Ovary (tissue), 3 donors: ENCODE data around the gene GALK2.

Experiments
- EP300 ChIP-seq: sonication (generic); formaldehyde crosslinking; IDR thresholded peaks from one replicate; pipeline ENCODE4 v1.6.1; 2017; ENCODE audit warnings: antibody characterized with exemption
- POLR2A ChIP-seq: fragments of 450-650 bp; IDR thresholded peaks from one replicate; pipeline ENCODE4 v1.6.1; 2017; ENCODE audit warnings: antibody characterized with exemption, mild to moderate bottlenecking, moderate library complexity
- TF ChIP-seq, protein P1 (sequence below), 3 donors: fragments of 450-650 bp in 2 of 3; fragments of 200-600 bp in 1 of 3; IDR thresholded peaks; one replicate each; pipeline versions ENCODE4 v1.5.1 to v1.8.0; 2016 to 2022; ENCODE audit warnings: antibody characterized with exemption in 3 of 3, mild to moderate bottlenecking in 1 of 3
- donor health status: DM: no; HTN: no; CAD: no.

DNA sequence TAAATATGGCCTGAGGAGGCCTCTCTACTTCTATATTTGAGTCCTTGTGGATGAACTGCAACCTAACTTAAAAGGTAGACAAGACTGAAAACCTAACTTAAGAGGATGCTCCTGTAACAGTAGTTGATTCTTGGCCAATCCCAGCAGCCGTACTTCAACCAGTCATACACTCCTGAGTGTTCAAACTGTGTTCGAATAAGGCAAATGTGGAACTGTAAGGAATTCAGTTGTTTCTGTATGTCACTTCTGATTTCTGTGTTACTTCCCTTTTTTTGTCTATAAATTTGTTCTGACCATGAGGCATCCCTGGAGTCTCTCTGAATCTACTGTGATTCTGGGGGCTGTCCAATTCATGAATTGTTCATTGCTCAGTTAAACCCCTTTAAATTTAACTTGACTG is 20.5 kb downstream of the GALK2 start:
- TF ChIP-seq POLR2A (no peak), EP300 (no peak)
- TF ChIP-seq, protein P1, sequence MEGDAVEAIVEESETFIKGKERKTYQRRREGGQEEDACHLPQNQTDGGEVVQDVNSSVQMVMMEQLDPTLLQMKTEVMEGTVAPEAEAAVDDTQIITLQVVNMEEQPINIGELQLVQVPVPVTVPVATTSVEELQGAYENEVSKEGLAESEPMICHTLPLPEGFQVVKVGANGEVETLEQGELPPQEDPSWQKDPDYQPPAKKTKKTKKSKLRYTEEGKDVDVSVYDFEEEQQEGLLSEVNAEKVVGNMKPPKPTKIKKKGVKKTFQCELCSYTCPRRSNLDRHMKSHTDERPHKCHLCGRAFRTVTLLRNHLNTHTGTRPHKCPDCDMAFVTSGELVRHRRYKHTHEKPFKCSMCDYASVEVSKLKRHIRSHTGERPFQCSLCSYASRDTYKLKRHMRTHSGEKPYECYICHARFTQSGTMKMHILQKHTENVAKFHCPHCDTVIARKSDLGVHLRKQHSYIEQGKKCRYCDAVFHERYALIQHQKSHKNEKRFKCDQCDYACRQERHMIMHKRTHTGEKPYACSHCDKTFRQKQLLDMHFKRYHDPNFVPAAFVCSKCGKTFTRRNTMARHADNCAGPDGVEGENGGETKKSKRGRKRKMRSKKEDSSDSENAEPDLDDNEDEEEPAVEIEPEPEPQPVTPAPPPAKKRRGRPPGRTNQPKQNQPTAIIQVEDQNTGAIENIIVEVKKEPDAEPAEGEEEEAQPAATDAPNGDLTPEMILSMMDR (IDR thresholded peaks at IDR 0.05), result no peak
